GM12878 (cell line): ENCODE measurements around the gene PDE6A. TPM values are rescaled to one million over a fixed set of nuclear protein-coding genes. Genes with fewer than 3 reads are reported as not detected.
A peak's percentile ranks its signal among the peaks of the same experiment; 100 is the strongest.

Source experiments
- ATAC-seq: fragments of 200-7000 bp; cut with Tn5 transposase; 3 replicates; pipeline ENCODE4 v1.9.1; 2020; ENCODE audit warnings: mild to moderate bottlenecking, moderate library complexity
- BruUV-seq: library from RNA; stranded (reverse); fragments of 400-500 nt; replicated peaks from 2 replicates; lab custom pipeline; 2021; lab: Mats Ljungman, UMichigan
- CTCF ChIA-PET: fragments of 300-600 bp; sonication (Branson Sonifier 250); formaldehyde crosslinking; extraction: SDS; loops from one replicate; lab custom pipeline; 2021; ENCODE audit warnings: inconsistent platforms; lab: Yijun Ruan, JAX
- POLR2A ChIA-PET: fragments of 350-600 bp; formaldehyde crosslinking; extraction: SDS; loops from one replicate; lab custom pipeline; 2021; ENCODE audit warnings: inconsistent platforms; lab: Charles Lee
- RAD21 ChIA-PET: fragments of 300-600 bp; sonication (Branson Sonifier 250); formaldehyde crosslinking; loops from one replicate; lab custom pipeline; 2023; ENCODE audit warnings: antibody characterized with exemption; ENCODE audit not compliant: unreplicated experiment; lab: Charles Lee
- SMC1A ChIA-PET: fragments of 300-600 bp; sonication (Branson Sonifier 250); formaldehyde crosslinking; loops from one replicate; lab custom pipeline; 2023; ENCODE audit not compliant: unreplicated experiment, uncharacterized antibody; lab: Charles Lee
- DNase-seq: peaks from one replicate; pipeline ENCODE4 v3.0.0-alpha.2; 2011; ENCODE audit warnings: low read depth, low spot score
- FAIRE-seq: peaks from 3 replicates; lab custom pipeline; 2011; peaks lifted over from hg19 to GRCh38; lab: Jason Lieb, UNC
- H2AFZ ChIP-seq: 2 replicates; pipeline ENCODE4 v1.6.0; 2011; ENCODE audit warnings: low read depth, low read length, control low read depth; ENCODE audit not compliant: control insufficient read depth
- H3K27ac ChIP-seq: 2 replicates; pipeline ENCODE4 v1.5.1; 2011; ENCODE audit warnings: control low read depth; ENCODE audit not compliant: control insufficient read depth, insufficient read depth
- H3K27me3 ChIP-seq, 2 experiments: replicated peaks in 1 of 2; 2 replicates each; pipeline versions ENCODE4 v1.6.0 to v1.6.1; 2011; ENCODE audit warnings: low read length in 1 of 2; ENCODE audit not compliant: control insufficient read depth in 2 of 2, insufficient read depth in 2 of 2
- H3K36me3 ChIP-seq, 2 experiments: 2 replicates each; pipeline ENCODE4 v1.5.1; 2011; ENCODE audit warnings: low read length in 1 of 2; ENCODE audit not compliant: control insufficient read depth in 2 of 2, insufficient read depth in 2 of 2
- H3K4me1 ChIP-seq: 2 replicates; pipeline ENCODE4 v1.6.1; 2011; ENCODE audit warnings: mild to moderate bottlenecking, low read length, moderate library complexity, mixed read lengths; ENCODE audit not compliant: control insufficient read depth, insufficient read depth
- H3K4me2 ChIP-seq: 2 replicates; pipeline ENCODE4 v1.6.0; 2011; ENCODE audit warnings: control low read depth; ENCODE audit not compliant: control insufficient read depth, insufficient read depth
- H3K4me3 ChIP-seq: fragments of 200-600 bp; sonication (generic); 2 replicates; pipeline ENCODE4 v1.5.1; 2016
- H3K79me2 ChIP-seq: 2 replicates; pipeline ENCODE4 v1.6.0; 2011; ENCODE audit warnings: low read length; ENCODE audit not compliant: control insufficient read depth, insufficient read depth
- H3K9ac ChIP-seq: 2 replicates; pipeline ENCODE4 v1.8.0; 2011; ENCODE audit warnings: low read length, control low read depth, mixed read lengths; ENCODE audit not compliant: control insufficient read depth, insufficient read depth
- H3K9me3 ChIP-seq: replicated peaks from 3 replicates; pipeline ENCODE4 v1.5.1; 2011; ENCODE audit warnings: mild to moderate bottlenecking, low read length; ENCODE audit not compliant: control insufficient read depth, insufficient read depth
- H4K20me1 ChIP-seq: 2 replicates; pipeline ENCODE4 v1.6.0; 2011; ENCODE audit not compliant: control insufficient read depth, insufficient read depth
- DPF2 ChIP-seq: fragments of 450-650 bp; IDR thresholded peaks from 2 replicates; pipeline ENCODE4 v1.6.1; 2017; ENCODE audit warnings: mild to moderate bottlenecking
- ELK1 ChIP-seq: IDR thresholded peaks from 2 replicates; pipeline ENCODE4 v1.6.1; 2012; ENCODE audit warnings: low read depth, low read length, improper control_type of control experiment
- FOXK2 ChIP-seq: fragments of 450-650 bp; IDR thresholded peaks from 2 replicates; pipeline ENCODE4 v1.6.1; 2017; ENCODE audit warnings: mild to moderate bottlenecking, moderate library complexity
- GABPA ChIP-seq: IDR thresholded peaks from 2 replicates; pipeline ENCODE4 v1.6.1; 2014; ENCODE audit warnings: antibody characterized with exemption, low read depth, mild to moderate bottlenecking, inconsistent platforms
- HSF1 ChIP-seq: fragments of 150-350 bp; IDR thresholded peaks from 2 replicates; pipeline ENCODE4 v1.6.1; 2014; ENCODE audit warnings: mild to moderate bottlenecking, low read depth, low read length
- NBN ChIP-seq: fragments of 450-650 bp; IDR thresholded peaks from 2 replicates; pipeline ENCODE4 v1.6.1; 2016
- PAX5 ChIP-seq: IDR thresholded peaks from 2 replicates; pipeline ENCODE4 v1.6.1; 2011; ENCODE audit warnings: low read depth, low read length, borderline replicate concordance
- SUZ12 ChIP-seq: fragments of 200-600 bp; sonication (generic); IDR thresholded peaks from one replicate; pipeline ENCODE4 v1.6.1; 2018; ENCODE audit warnings: antibody characterized with exemption, mild to moderate bottlenecking; ENCODE audit not compliant: unreplicated experiment
- TCF12 ChIP-seq: IDR thresholded peaks from 2 replicates; pipeline ENCODE4 v1.6.1; 2011; ENCODE audit warnings: low read depth, mild to moderate bottlenecking, low read length
- TCF7 ChIP-seq: IDR thresholded peaks from 2 replicates; pipeline ENCODE4 v1.6.1; 2014; ENCODE audit warnings: antibody characterized with exemption, borderline replicate concordance
- ZBTB4 ChIP-seq: fragments of 450-650 bp; formaldehyde crosslinking; IDR thresholded peaks from 2 replicates; pipeline ENCODE4 v1.4.0; 2022; ENCODE audit warnings: mild to moderate bottlenecking, moderate library complexity
- WGBS: methylation state at CpG from one replicate; pipeline ENCODE4 v1.1.6; 2016; ENCODE audit warnings: low lambda C conversion rate; ENCODE audit not compliant: insufficient replicate concordance, insufficient coverage; ENCODE audit errors: missing lambda C conversion rate; 5-methylcytosine and 5-hydroxymethylcytosine counted together
- in situ Hi-C: fragments of 300-500 bp; cut with MboI; formaldehyde crosslinking; loops from 9 replicates; pipeline ENCODE4 v1.14.3; 2018; ENCODE audit warnings: mixed read lengths
- intact Hi-C: fragments of 100-400 bp; cut with micrococcal nuclease; formaldehyde crosslinking; loops from one replicate; pipeline ENCODE4 v1.14.2; 2022; ENCODE audit not compliant: unreplicated experiment
- polyA plus RNA-seq, 11 experiments: library from polyadenylated mRNA; depleted of rRNA in 4 of 11; unstranded in 6 of 11; stranded (reverse) in 5 of 11; fragments of >200 nt; fragmentation: Nextera tagmentation in 4 of 11; fragmentation: Illumina TruSeq in 1 of 11; extraction: Ambion mirVana in 4 of 11; extraction: Trizol in 1 of 11; gene quantifications; 1 replicate in 1 of 11; 2 replicates in 10 of 11; pipeline versions ENCODE4 v1.2.1 to v1.2.3, GENCODE V29; 2011 to 2016; ENCODE audit warnings: inconsistent platforms in 2 of 11, missing spikeins in 2 of 11, low read depth in 1 of 11
- total RNA-seq, 4 experiments: library from RNA; depleted of rRNA in 3 of 4; stranded (reverse); fragments of >200 nt in 3 of 4; fragmentation: Illumina TruSeq in 1 of 4; extraction: Trizol in 1 of 4; gene quantifications; 2 replicates each; pipeline versions ENCODE4 v1.2.1 to v1.2.3, GENCODE V29; 2013 to 2021

Gene PDE6A
- total and polyA plus RNA-seq, 10 of the 15 experiments (the other 5 are each of a cell fraction or from before 2014, with no cell fraction given): 0.05 to 0.26 TPM; not detected in 8

GRCh38 chr5:149817539-149818060 is 127.0 kb downstream of the PDE6A start:
- Histone ChIP-seq H3K79me2 (peaks cover 15% of the 10 kb centered on the region), H3K4me3 (no peak overlapping the region), H3K4me1 (no peaks in the 10 kb centered on the region), H2AFZ (no peak overlapping the region), H3K4me2 (no peak overlapping the region), H3K27ac (peak overlapping the region; percentile 45), H3K9ac (no peak overlapping the region), H3K36me3 (peaks cover 5 to 19% of the 10 kb centered on the region in 2 experiments; a peak in 2 of 4 replicates), H3K9me3 (no peaks in the 10 kb centered on the region; the same call in 2 of the 3 replicates), H4K20me1 (no peaks in the 10 kb centered on the region), H3K27me3 (no peaks in the 10 kb centered on the region)
- ChIA-PET RAD21 (interaction anchor here (0.6 to 2.0 kb wide), 4 partner anchors 12 to 150 kb away, joined by 3 to 5 read pairs (median 4); no protein-coding TSS in a partner anchor), CTCF (interaction anchor here (0.7 to 4.1 kb wide), 7 partner anchors 10 to 151 kb away, joined by 3 to 35 read pairs (median 5); no protein-coding TSS in a partner anchor), SMC1A (interaction anchor here (0.9 to 5.4 kb wide), 5 partner anchors 10 to 151 kb away, joined by 3 to 67 read pairs (median 10); no protein-coding TSS in a partner anchor), POLR2A (interaction anchor here (1.2 to 1.6 kb wide), 2 partner anchors 11 to 19 kb away, joined by 3 read pairs; no protein-coding TSS in a partner anchor)
- WGBS: 54% methylated on average over 4 of the region's 4 CpGs
- ATAC-seq: no peak
- no TSS peak for BruUV-seq
- FAIRE-seq: no peak
- intact Hi-C loops: no loop called here
- in situ Hi-C loops: no loop called here
- no peak for TF ChIP-seq PAX5
- TF ChIP-seq NBN: no peak
- TF ChIP-seq FOXK2: no peak
- TF ChIP-seq TCF12: no peak
- TF ChIP-seq DPF2: no peak
- TF ChIP-seq ZBTB4 (CRISPR knock-in tag): no peak
- TF ChIP-seq GABPA: no peak
- no peak for TF ChIP-seq ELK1
- TF ChIP-seq SUZ12: no peak
- no peak for TF ChIP-seq TCF7
- TF ChIP-seq HSF1: no peak
- no peak for DNase-seq
